Measurements from ENCODE around the gene FAM210A.
"Not testable (repeated sequence)": the region's sequence is repeated elsewhere in the genome, so short reads cannot be mapped to it uniquely, and the experiment has no call there.

GRCh38 chr18:13690060-13690459 is 36.3 kb downstream of the FAM210A start:
- not testable (repeated sequence) for TF ChIP-seq CTCF, POLR2AphosphoS5 (IDR thresholded peaks at IDR 0.05)

Measured in prostate gland (tissue), 2 donors.